GM12872 (cell line): Measurements from ENCODE around the gene TOR3A.

Source experiments
- TF ChIP-seq, protein P1 (sequence below): IDR thresholded peaks from 3 replicates; pipeline ENCODE4 v1.5.1; 2011; ENCODE audit warnings: low read depth, mild to moderate bottlenecking, low read length, moderate library complexity; ENCODE audit not compliant: insufficient read depth

TOR3A gene

DNA sequence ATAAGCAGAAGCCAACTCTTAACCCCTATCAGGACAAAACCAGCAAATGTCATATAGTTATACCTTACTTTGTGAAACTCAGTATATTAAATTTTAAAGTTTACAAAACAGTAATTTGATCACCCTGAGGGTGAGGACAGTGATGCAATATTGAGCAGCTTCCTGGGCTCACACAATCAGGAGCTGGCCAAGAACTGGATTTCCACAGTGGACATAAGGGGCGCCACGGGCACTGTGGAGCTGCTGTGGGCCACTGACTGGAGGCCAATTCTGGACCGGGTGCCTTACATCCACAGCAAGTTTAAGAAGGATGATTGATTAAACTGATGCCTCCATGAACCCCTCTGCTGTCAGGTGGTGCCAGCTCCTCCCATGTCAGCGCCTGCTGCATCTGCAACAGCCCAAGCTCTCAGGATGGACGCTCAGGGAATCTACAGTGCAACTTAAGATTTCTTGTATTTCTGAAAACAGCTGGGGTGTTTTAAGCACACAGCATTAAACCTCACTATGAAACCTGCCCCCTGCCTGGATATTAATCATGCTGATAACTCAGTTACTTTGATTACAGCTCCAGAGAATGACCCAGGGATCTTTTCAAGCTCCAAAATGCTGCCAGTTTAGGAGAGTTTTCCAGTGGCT, 55.9 kb downstream of the TOR3A start:
- TF ChIP-seq, protein P1, sequence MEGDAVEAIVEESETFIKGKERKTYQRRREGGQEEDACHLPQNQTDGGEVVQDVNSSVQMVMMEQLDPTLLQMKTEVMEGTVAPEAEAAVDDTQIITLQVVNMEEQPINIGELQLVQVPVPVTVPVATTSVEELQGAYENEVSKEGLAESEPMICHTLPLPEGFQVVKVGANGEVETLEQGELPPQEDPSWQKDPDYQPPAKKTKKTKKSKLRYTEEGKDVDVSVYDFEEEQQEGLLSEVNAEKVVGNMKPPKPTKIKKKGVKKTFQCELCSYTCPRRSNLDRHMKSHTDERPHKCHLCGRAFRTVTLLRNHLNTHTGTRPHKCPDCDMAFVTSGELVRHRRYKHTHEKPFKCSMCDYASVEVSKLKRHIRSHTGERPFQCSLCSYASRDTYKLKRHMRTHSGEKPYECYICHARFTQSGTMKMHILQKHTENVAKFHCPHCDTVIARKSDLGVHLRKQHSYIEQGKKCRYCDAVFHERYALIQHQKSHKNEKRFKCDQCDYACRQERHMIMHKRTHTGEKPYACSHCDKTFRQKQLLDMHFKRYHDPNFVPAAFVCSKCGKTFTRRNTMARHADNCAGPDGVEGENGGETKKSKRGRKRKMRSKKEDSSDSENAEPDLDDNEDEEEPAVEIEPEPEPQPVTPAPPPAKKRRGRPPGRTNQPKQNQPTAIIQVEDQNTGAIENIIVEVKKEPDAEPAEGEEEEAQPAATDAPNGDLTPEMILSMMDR: no peak

DNA sequence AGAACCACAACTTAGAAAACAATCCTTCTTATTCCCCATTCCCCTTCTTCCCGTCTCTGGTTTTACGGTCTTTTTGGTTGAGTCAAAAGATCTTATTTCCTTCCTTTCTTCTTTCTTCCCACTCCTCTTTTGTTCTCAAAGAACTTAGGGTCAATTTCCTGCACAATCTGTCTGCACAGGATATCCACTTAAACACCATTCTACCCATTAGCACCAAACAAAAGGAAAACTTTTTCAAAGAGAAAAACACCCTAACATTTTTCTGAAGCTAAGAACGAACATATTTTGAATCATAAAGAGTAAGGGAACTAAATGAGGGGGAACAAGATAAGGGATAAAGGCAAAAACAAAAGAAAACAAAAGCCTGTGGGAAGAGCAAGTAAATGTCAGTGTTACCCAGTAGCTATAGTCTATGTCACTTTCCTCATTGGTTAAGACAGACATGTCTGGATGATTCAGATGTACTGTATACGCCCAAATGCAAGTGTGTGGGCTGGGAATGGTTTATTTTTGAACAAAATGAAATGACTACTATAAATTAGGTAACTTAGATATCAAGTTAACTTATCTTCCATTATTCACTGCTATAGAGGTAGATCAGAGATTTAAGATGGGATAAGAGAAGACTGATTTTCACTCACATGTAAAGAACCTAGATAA, 59.9 kb downstream of the TOR3A start:
- TF ChIP-seq, protein P1: no peak

DNA sequence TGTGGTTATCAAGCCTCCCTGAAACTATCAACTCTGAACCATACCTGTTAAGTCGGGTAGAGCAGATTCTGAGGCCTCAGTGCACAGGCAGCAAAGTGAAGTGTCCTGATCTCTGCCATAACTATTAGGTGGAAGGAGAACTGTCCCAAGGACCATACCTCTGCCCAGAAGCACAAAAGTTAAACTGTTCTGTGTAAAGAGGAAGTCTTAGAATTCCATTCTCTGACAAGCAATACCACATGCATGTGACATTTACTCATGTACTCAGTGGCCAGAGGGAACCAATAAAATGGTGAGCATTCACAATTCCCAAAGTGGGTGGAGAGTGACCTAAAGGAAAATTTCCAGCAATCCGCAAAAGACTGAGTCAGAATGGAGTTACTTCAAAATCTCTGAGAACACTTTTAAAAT, 61.0 kb downstream of the TOR3A start:
- TF ChIP-seq, protein P1: no peak

DNA sequence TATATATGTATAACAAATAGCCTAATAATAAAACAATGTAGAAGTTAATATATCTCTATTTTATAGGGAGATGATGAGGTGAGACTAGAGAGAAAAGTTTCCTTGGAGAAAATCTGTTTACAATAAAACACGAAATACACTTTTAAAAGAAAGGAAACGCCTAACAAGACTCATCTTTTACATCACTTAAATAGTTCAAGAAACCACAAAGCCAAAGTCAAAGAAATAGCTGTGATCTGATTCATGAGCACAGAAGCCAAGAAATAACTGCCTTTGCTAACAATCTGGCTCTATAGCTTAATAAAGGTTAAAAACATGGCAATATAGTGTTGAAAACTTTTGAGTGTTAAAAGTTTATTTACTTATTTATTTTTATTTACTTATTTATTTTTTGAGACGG, 61.5 kb downstream of the TOR3A start:
- TF ChIP-seq, protein P1: no peak

DNA sequence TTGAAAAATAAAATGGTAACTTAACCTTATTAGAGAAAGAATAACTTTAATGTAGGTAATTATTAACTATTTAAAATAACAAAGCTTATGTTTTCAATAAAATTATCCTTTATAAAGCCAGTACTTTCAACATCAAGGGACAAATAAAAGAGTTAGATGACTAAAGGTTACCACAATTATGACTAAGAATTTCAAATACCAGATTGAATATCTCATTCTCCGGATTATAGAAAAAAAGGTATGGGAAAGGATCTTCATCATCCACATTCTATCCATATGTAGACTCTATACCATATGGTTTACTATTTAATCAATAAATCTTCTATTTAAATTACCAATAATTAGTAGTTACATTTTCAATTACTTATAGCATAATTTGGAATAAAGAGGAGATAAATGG, 62.8 kb downstream of the TOR3A start:
- TF ChIP-seq, protein P1: no peak

DNA sequence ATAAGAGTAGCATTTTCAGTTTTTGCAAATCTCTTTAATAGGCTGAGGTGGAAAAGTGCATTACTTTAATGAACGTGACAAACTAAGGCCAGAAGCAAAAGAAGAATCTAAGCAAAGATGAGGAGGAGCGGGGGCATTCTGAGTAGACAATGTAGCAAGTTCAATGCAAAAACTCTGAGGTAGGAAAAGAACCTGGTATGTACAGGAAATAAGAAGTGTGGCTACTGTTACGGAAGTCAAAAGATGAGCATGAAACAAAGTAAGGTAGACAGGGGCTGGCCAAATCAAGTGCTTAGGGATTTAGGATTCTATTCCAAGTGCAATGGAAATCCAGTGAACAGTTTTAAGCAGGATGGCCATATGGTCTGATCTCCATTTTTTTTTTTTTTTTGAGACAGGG, 63.7 kb downstream of the TOR3A start:
- TF ChIP-seq, protein P1: no peak
